ENCODE results near the gene RPUSD3.

The RPUSD3 gene

GRCh38 chr3:9828801-9829755 lies 14.7 kb downstream of the RPUSD3 start:
- Histone ChIP-seq H3K9ac (ENCODE audit: low read length) (no peak overlapping the region), H3K27me3 (replicated peaks; ENCODE audit: insufficient read depth, low read length) (no peaks in the 10 kb centered on the region)
- DNase-seq = no peak

GRCh38 chr3:9826815-9827573 lies 16.8 kb downstream of the RPUSD3 start:
- H3K4me2 ChIP-seq (ENCODE audit: low read depth, low read length) = no peak overlapping the region
- no peak overlapping the region for H3K9ac ChIP-seq (ENCODE audit: low read length)
- no peaks in the 10 kb centered on the region for H4K20me1 ChIP-seq (ENCODE audit: insufficient read depth, low read length)
- H3K9me3 ChIP-seq (replicated peaks; ENCODE audit: insufficient read depth, low read length) = no peaks in the 10 kb centered on the region
- TF ChIP-seq EZH2phosphoT487 (IDR thresholded peaks at IDR 0.05; ENCODE audit: low read length) = no peak
- TF ChIP-seq CTCF (IDR thresholded peaks at IDR 0.05; ENCODE audit: low read length) = peak; percentile 13
- no peaks in the 10 kb centered on the region for H3K27me3 ChIP-seq (replicated peaks; ENCODE audit: insufficient read depth, low read length)
- H3K36me3 ChIP-seq (replicated peaks; ENCODE audit: insufficient read depth, low read length) = no peaks in the 10 kb centered on the region
- H3F3A ChIP-seq (ENCODE audit: insufficient read depth, low read length) = no peaks in the 10 kb centered on the region
- no peak overlapping the region for H3K27ac ChIP-seq (ENCODE audit: low read length)
- H3K9me2 ChIP-seq (replicated peaks; ENCODE audit: insufficient read depth, low read length) = no peaks in the 10 kb centered on the region
- no peaks in the 10 kb centered on the region for H3K79me2 ChIP-seq (ENCODE audit: low read length)
- H2AFZ ChIP-seq (ENCODE audit: low read length) = no peak overlapping the region
- no peak overlapping the region for H3K4me3 ChIP-seq (ENCODE audit: low read length)
- peak; percentile 8 for DNase-seq
- no peaks in the 10 kb centered on the region for H3K4me1 ChIP-seq (ENCODE audit: low read length)

More at GRCh38 chr3:9828801-9829755, 14.7 kb downstream of the RPUSD3 start:
- no peaks in the 10 kb centered on the region for H3K79me2 ChIP-seq (ENCODE audit: low read length)
- no peaks in the 10 kb centered on the region for H3K36me3 ChIP-seq (replicated peaks; ENCODE audit: insufficient read depth, low read length)
- no peaks in the 10 kb centered on the region for H3K9me3 ChIP-seq (replicated peaks; ENCODE audit: insufficient read depth, low read length)
- TF ChIP-seq EZH2phosphoT487 (IDR thresholded peaks at IDR 0.05; ENCODE audit: low read length) (no peak), EZH2 (optimal IDR thresholded peaks at IDR 0.05; ENCODE audit: low read depth, low read length) (no peak), CTCF (IDR thresholded peaks at IDR 0.05; ENCODE audit: low read length) (no peak)
- H4K20me1 ChIP-seq (ENCODE audit: insufficient read depth, low read length) = no peaks in the 10 kb centered on the region
- no peak overlapping the region for H2AFZ ChIP-seq (ENCODE audit: low read length)
- no peak overlapping the region for H3K4me2 ChIP-seq (ENCODE audit: low read depth, low read length)
- H3K9me2 ChIP-seq (replicated peaks; ENCODE audit: insufficient read depth, low read length) = no peaks in the 10 kb centered on the region
- no peak overlapping the region for H3K4me3 ChIP-seq (ENCODE audit: low read length)
- H3K4me1 ChIP-seq (ENCODE audit: low read length) = no peaks in the 10 kb centered on the region
- H3K27ac ChIP-seq (ENCODE audit: low read length) = no peak overlapping the region
- H3F3A ChIP-seq (ENCODE audit: insufficient read depth, low read length) = no peaks in the 10 kb centered on the region

- Histone ChIP-seq H3K4me3 (ENCODE audit: low read length) (no peak overlapping the region), H3K9me3 (replicated peaks; ENCODE audit: insufficient read depth, low read length) (no peaks in the 10 kb centered on the region), H3K79me2 (ENCODE audit: low read length) (no peaks in the 10 kb centered on the region), H3K4me2 (ENCODE audit: low read depth, low read length) (no peak overlapping the region), H3K27ac (ENCODE audit: low read length) (no peak overlapping the region), H3K4me1 (ENCODE audit: low read length) (no peaks in the 10 kb centered on the region), H3K9ac (ENCODE audit: low read length) (no peak overlapping the region), H4K20me1 (ENCODE audit: insufficient read depth, low read length) (no peaks in the 10 kb centered on the region), H3K9me2 (replicated peaks; ENCODE audit: insufficient read depth, low read length) (no peaks in the 10 kb centered on the region), H2AFZ (ENCODE audit: low read length) (no peak overlapping the region), H3K36me3 (replicated peaks; ENCODE audit: insufficient read depth, low read length) (no peaks in the 10 kb centered on the region), H3K27me3 (replicated peaks; ENCODE audit: insufficient read depth, low read length) (no peaks in the 10 kb centered on the region), H3F3A (ENCODE audit: insufficient read depth, low read length) (no peaks in the 10 kb centered on the region)
- TF ChIP-seq EZH2 (optimal IDR thresholded peaks at IDR 0.05; ENCODE audit: low read depth, low read length) (no peak), EZH2phosphoT487 (IDR thresholded peaks at IDR 0.05; ENCODE audit: low read length) (no peak), CTCF (IDR thresholded peaks at IDR 0.05; ENCODE audit: low read length) (no peak)
- DNase-seq = no peak
These were observed 18.3 kb downstream of the RPUSD3 start for GRCh38 chr3:9825451-9826040.

All from MM.1S (cell line).